Ascending aorta (tissue), 2 donors: ENCODE data around the gene RHOBTB3. TPM values are rescaled to one million over a fixed set of nuclear protein-coding genes. Genes with fewer than 3 reads are reported as not detected.
"Not testable (repeated sequence)": the region's sequence is repeated elsewhere in the genome, so short reads cannot be mapped to it uniquely, and the experiment has no call there.

ENCODE experiments used
- DNase-seq, 2 donors: peaks; one replicate each; pipeline ENCODE4 v3.0.0-alpha.2; 2019; ENCODE audit warnings: low spot score in 2 of 2
- H3K27ac ChIP-seq, 2 donors: fragments of 200-600 bp; sonication (generic); one replicate each; pipeline ENCODE4 v1.5.1; 2016 to 2017; ENCODE audit warnings: mild to moderate bottlenecking in 1 of 2
- H3K27me3 ChIP-seq: fragments of 200-600 bp; sonication (generic); one replicate; pipeline ENCODE4 v1.5.1; 2017
- H3K36me3 ChIP-seq, 2 donors: fragments of 200-600 bp; sonication (generic); one replicate each; pipeline ENCODE4 v1.5.1; 2016
- H3K4me1 ChIP-seq, 2 donors: fragments of 200-600 bp; sonication (generic); one replicate each; pipeline ENCODE4 v1.5.1; 2016 to 2017; ENCODE audit warnings: mild to moderate bottlenecking in 1 of 2
- H3K4me3 ChIP-seq, 2 donors: fragments of 200-600 bp; sonication (generic); one replicate each; pipeline ENCODE4 v1.5.1; 2016 to 2017; ENCODE audit warnings: mild to moderate bottlenecking in 1 of 2
- H3K9me3 ChIP-seq, 2 donors: fragments of 200-600 bp; sonication (generic); one replicate each; pipeline ENCODE4 v1.5.1; 2016
- intact Hi-C: fragments of 100-400 bp; cut with DNase I; formaldehyde crosslinking; loops from one replicate; pipeline ENCODE4 v1.15.1; 2023
- total RNA-seq: library from RNA; depleted of rRNA; stranded (reverse); fragments of >200 nt; gene quantifications from one replicate; pipeline ENCODE4 v1.1.0, GENCODE V29; 2016
- TF ChIP-seq, protein P1 (sequence below), 3 experiments: fragments of 200-600 bp in 2 of 3; fragments of 450-650 bp in 1 of 3; sonication (generic) in 2 of 3; IDR thresholded peaks; one replicate each; pipeline ENCODE4 v1.5.1; 2016 to 2019; ENCODE audit warnings: antibody characterized with exemption in 3 of 3, mild to moderate bottlenecking in 1 of 3, moderate library complexity in 1 of 3

RHOBTB3 gene
- total RNA-seq, 1 donor from 2014 or later = 153 TPM

DNA sequence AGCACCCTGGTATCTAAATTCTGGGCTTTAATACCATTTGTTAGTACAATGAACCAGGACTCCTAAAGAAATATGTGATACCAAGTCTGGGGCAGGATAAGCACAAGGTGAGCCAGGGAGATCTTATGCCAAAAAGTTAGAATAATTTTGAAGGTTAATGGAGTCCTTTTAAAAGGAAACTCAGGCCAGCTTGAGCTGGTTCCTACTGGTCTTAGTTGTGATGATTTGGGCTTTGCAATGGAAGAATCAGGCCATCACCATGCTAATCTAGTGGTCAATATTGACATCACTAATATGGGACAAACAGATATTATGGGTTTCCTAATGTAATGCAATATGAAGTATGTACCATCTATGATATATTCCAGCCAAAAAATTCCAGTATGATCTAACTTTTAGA, 40.8 kb upstream of the RHOBTB3 start:
- no peaks in the 10 kb centered on the region for H3K36me3 ChIP-seq
- DNase-seq = no peak
- no peaks in the 10 kb centered on the region for H3K9me3 ChIP-seq
- no peaks in the 10 kb centered on the region for H3K4me1 ChIP-seq
- H3K27ac ChIP-seq = no peak overlapping the region
- intact Hi-C loops = no loop called here
- TF ChIP-seq, protein P1, sequence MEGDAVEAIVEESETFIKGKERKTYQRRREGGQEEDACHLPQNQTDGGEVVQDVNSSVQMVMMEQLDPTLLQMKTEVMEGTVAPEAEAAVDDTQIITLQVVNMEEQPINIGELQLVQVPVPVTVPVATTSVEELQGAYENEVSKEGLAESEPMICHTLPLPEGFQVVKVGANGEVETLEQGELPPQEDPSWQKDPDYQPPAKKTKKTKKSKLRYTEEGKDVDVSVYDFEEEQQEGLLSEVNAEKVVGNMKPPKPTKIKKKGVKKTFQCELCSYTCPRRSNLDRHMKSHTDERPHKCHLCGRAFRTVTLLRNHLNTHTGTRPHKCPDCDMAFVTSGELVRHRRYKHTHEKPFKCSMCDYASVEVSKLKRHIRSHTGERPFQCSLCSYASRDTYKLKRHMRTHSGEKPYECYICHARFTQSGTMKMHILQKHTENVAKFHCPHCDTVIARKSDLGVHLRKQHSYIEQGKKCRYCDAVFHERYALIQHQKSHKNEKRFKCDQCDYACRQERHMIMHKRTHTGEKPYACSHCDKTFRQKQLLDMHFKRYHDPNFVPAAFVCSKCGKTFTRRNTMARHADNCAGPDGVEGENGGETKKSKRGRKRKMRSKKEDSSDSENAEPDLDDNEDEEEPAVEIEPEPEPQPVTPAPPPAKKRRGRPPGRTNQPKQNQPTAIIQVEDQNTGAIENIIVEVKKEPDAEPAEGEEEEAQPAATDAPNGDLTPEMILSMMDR (IDR thresholded peaks at IDR 0.05) = no peak
- no peak overlapping the region for H3K4me3 ChIP-seq
- H3K27me3 ChIP-seq = no peaks in the 10 kb centered on the region

DNA sequence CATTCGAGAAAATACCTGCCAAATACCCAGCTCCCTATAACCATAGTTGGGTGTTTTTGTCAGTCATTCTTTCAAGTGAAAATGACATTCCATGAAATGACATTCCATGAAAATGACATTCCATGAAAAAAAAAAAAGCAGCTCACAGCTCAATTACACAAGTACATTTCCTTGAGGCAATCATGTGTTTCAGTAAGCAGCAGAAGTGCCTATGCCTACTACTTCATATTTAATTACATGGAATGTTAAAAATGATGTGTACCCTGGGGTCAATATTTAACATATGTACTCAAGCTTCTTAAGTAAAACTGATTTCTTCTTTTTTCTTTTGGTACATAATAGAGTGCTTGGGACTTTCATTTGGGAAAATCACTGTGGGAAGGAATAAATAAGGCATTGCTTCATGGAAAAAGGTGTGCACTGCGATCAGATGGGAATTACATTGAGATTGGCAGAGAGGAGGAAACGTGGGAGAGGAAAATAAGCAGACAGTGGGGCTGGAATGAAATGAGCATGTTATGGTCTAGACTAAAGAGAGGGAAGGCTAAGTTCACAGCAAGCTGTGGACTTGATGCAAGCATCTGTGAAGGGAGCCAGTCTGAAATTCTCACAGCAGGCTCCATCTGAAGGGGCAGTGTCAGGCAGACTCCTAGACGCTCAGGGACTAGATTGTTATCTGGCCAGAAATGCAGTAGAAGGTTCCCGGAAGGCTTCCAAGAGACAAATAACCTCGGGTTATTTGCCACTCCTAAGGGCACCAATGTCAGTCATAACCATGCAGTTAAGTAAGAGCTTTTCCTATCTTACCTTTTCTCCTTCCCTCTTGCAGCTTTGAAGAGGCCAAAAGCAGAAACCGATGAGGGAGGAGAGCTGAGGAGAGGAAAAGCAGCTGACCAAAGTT, 33.1 kb upstream of the RHOBTB3 start:
- TF ChIP-seq, protein P1 (IDR thresholded peaks at IDR 0.05) = no peak
- Histone ChIP-seq H3K27me3 (no peaks in the 10 kb centered on the region), H3K9me3 (no peaks in the 10 kb centered on the region), H3K27ac (no peak overlapping the region), H3K4me1 (no peaks in the 10 kb centered on the region), H3K36me3 (no peaks in the 10 kb centered on the region), H3K4me3 (no peak overlapping the region)
- intact Hi-C loops = no loop called here
- DNase-seq = no peak

DNA sequence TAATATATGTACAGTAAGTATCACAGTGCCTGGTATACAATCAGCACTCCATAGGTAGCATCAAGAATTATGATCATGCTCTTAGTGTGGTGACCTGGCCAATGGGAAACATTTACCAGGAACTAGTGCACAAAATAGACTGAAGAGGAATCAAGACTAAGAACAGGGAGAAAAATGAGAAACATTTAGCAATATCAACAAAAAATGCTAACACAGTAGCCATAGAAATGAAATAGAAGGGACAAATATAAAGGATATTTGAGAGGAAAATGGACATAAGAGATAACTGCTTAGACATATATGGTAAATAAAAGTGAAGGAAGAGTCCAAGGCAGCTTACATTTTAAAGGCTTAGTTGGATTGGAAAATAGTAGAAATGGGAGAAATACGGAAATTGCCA, 31.8 kb upstream of the RHOBTB3 start:
- no peak for DNase-seq
- intact Hi-C loops = no loop called here
- no peak overlapping the region for H3K27ac ChIP-seq
- no peaks in the 10 kb centered on the region for H3K36me3 ChIP-seq
- H3K4me3 ChIP-seq = no peak overlapping the region
- H3K4me1 ChIP-seq = no peaks in the 10 kb centered on the region
- H3K27me3 ChIP-seq = no peaks in the 10 kb centered on the region
- TF ChIP-seq, protein P1 (IDR thresholded peaks at IDR 0.05) = no peak
- H3K9me3 ChIP-seq = no peaks in the 10 kb centered on the region

DNA sequence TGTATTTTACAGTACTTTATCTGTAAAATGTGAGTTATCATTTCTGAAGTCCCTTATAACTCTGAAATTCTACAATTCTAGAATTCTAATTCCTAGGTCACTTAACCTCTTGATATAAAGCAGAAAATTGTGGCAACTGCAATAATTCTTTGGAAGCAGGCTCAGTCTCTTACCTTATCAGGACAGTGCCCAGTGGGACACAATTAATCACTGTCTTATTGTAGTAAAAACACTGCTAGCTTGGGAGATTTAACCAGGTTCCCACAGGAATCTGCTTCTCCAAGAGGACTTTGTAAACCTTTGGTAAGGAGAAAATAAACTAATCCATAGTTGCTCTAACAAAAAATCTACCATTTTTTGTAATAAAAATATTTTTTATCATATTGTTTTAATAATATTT, 30.1 kb upstream of the RHOBTB3 start:
- DNase-seq = no peak
- no peak overlapping the region for H3K27ac ChIP-seq
- no peaks in the 10 kb centered on the region for H3K9me3 ChIP-seq
- no peak overlapping the region for H3K4me3 ChIP-seq
- no peaks in the 10 kb centered on the region for H3K27me3 ChIP-seq
- TF ChIP-seq, protein P1 (IDR thresholded peaks at IDR 0.05) = no peak
- no peaks in the 10 kb centered on the region for H3K4me1 ChIP-seq
- H3K36me3 ChIP-seq = no peaks in the 10 kb centered on the region
- intact Hi-C loops = no loop called here

DNA sequence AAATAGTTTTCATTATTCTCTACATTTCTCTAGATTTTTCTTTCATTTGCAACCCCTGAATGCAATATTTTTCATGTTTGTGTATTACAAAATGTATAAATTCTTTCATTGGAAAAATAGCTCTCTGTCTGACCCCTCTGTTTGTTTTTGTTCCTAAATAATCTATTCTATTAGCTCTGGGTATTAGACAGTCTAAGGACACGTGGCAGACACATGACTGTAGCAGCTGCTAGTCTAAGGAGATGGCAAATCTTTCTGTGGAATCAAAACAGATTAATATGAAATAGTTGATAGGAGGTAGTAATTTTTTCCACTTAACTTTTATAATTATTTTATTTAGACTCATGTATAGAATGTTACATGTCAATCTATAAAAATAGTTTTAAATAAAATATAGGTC, 27.0 kb upstream of the RHOBTB3 start:
- DNase-seq = no peak
- Histone ChIP-seq H3K4me1 (no peaks in the 10 kb centered on the region), H3K27ac (no peak overlapping the region), H3K4me3 (no peak overlapping the region), H3K27me3 (no peaks in the 10 kb centered on the region), H3K9me3 (no peaks in the 10 kb centered on the region), H3K36me3 (no peaks in the 10 kb centered on the region)
- TF ChIP-seq, protein P1 (IDR thresholded peaks at IDR 0.05) = no peak
- intact Hi-C loops = no loop called here

DNA sequence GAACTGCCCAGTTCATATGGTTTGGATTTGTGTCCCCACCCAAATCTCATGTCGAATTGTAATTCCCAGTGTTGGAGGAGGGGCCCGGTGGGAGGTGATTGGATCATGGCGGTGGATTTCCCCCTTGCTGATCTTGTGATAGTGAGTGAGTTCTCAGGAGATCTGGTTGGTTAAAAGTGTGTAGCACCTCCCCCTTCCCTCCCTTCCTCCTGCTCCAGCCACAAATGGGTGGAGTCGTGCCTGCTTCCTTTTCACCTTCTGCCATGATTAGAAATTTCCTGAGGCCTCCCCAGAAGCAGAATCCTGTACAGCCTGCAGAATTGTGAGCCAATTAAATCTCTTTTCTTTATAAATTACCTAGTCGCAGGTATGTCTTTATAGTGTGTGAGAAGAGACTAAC, 24.9 kb upstream of the RHOBTB3 start:
- H3K27ac ChIP-seq, H3K27me3 ChIP-seq, H3K4me3 ChIP-seq, intact Hi-C loops, H3K4me1 ChIP-seq, H3K36me3 ChIP-seq, H3K9me3 ChIP-seq, DNase-seq: not testable (repeated sequence)
